Activated T-cell treated with anti-CD3 and anti-CD28 coated beads, Interleukin-2, amount 50 U/mL, for 4 hours (primary cell): ENCODE data around the gene MLANA. TPM values are rescaled to one million over a fixed set of nuclear protein-coding genes. Genes with fewer than 3 reads are reported as not detected.
"Not testable (repeated sequence)": the region's sequence is repeated elsewhere in the genome, so short reads cannot be mapped to it uniquely, and the experiment has no call there.

ENCODE experiments used
- ATAC-seq, 2 donors: fragments of 200-7000 bp; cut with Tn5 transposase; one replicate each; pipeline ENCODE4 v1.10.0; 2021
- DNase-seq: peaks from one replicate; pipeline ENCODE4 v3.0.0-alpha.2; 2020
- H3K27me3 Mint-ChIP-seq: one replicate; pipeline ENCODE4 v1.8.0; 2021; ENCODE audit warnings: low read depth, mixed read lengths
- H3K36me3 Mint-ChIP-seq: one replicate; pipeline ENCODE4 v1.8.0; 2022; ENCODE audit warnings: mixed read lengths; ENCODE audit not compliant: insufficient read depth
- H3K4me1 Mint-ChIP-seq: one replicate; pipeline ENCODE4 v1.8.0; 2021; ENCODE audit warnings: low read depth, mixed read lengths
- H3K4me3 Mint-ChIP-seq: one replicate; pipeline ENCODE4 v1.8.0; 2021; ENCODE audit warnings: mild to moderate bottlenecking, moderate library complexity, mixed read lengths
- H3K9me3 Mint-ChIP-seq: one replicate; pipeline ENCODE4 v1.8.0; 2021; ENCODE audit warnings: mixed read lengths
- total RNA-seq, 3 donors: library from RNA; stranded (reverse); gene quantifications; one replicate each; pipeline ENCODE4 v1.2.1, GENCODE V29; 2021

MLANA gene
- total RNA-seq, 3 donors from 2014 or later = not detected

DNA sequence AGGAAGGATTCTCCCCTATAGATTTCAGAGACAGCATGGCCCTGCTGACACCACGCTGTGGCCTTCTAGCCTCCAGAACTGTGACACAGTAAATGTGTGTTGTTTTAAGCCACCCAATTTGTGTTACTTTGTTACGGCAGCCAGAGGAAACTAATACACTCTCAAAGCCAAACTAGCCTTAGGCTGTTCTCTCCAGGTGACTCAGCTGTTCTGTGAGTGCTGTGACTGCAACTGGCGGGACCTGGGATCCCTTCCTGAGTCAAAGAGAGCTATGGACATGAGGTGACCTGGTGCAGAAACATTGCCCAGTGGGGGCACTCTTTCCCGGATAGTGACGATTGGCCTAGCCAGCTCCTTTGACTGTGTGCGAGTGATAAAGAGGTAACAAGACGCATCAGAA lies 14.0 kb upstream of the MLANA start:
- no peaks in the 10 kb centered on the region for H3K9me3 Mint-ChIP-seq
- ATAC-seq = no peak
- H3K27me3 Mint-ChIP-seq = no peaks in the 10 kb centered on the region
- H3K36me3 Mint-ChIP-seq = peaks cover 6% of the 10 kb centered on the region
- DNase-seq = no peak
- peaks cover 4% of the 10 kb centered on the region for H3K4me1 Mint-ChIP-seq
- H3K4me3 Mint-ChIP-seq = no peak overlapping the region

DNA sequence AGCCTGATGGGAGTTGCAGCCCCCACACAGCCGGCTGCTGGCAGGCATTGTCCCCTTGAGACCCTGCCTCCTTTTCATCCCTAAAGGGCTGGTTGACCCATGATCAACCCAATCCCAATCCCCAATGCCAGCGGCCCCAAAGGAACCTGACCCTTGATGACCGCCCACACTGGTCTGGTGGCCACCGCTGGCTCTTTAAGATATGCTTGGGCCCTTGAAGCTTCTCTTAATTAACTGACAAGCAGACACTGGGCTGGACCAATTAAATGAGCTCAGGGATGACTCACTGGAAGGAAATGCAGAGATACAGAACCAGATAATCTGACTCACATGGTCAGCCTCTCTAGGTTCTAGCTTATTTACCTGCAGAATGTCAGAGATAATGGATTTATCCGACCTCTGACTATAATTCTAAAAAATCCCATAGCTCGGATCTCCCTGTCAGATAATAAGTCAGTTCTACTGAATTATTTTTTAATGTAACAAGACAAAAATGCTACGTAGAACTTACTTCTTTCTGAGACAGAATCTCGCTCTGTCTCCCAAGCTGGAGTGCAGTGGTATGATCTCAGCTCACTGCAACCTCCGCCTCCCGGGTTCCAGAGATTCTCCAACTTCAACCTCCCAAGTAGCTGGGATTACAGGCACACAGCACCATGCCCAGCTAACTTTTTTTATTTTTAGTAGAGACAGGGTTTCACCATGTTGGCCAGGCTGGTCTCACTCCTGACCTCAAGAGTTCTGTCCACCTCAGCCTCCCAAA lies 11.1 kb upstream of the MLANA start:
- no peak overlapping the region for H3K4me3 Mint-ChIP-seq
- no peaks in the 10 kb centered on the region for H3K9me3 Mint-ChIP-seq
- DNase-seq (no peak), ATAC-seq (no peak)
- no peaks in the 10 kb centered on the region for H3K4me1 Mint-ChIP-seq
- no peaks in the 10 kb centered on the region for H3K27me3 Mint-ChIP-seq
- H3K36me3 Mint-ChIP-seq = no peaks in the 10 kb centered on the region

DNA sequence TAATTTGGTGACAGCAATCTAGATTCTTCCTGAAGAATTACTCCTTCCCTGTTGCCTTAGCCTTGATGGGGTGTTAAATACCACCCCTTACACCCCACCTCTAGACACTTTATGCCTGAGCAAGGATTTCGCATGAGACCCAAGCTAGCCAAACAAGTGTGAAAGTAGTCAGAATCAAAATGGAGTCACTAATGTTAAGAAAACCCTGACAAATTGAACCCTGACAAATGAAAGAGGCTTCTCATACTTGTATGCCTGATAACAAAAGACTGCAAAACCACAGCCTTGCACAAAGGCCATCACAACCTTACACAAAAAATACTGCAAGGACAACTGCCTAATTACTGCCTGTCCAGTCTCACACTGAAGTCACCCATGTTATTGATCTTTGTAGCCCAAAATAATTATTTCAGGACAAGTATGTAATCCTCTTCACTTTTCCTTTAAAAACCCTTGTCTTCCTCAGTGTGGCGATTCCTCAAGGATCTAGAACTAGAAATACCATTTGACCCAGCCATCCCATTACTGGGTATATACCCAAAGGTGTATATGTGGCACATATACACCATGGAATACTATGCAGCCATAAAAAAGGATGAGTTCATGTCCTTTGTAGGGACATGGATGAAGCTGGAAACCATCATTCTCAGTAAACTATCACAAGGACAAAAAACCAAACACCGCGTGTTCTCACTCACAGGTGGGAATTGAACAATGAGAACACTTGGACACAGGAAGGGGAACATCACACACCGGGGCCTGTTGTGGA lies 8.3 kb upstream of the MLANA start:
- not testable (repeated sequence) for H3K9me3 Mint-ChIP-seq, DNase-seq, H3K36me3 Mint-ChIP-seq, H3K27me3 Mint-ChIP-seq, H3K4me1 Mint-ChIP-seq, ATAC-seq, H3K4me3 Mint-ChIP-seq

DNA sequence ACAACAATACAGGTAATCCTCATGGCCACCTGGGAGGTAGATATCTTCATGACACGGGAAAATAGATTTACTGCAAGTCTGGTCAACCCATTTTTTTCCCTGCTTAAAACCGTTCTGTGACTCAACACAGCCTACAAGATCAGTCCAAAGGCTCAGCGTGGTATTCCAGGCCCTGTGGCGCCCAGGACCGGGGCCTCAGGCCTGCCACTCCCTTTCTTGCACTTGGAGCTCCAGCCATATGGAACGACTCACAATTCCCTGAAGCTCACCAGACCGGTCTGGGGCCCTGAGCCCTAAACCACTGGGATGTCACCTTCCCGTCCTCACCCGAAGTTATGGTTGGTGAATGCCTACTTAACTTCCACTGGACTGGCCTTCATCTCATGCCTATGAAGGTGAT lies 6.5 kb upstream of the MLANA start:
- Mint-ChIP-seq H3K36me3 (no peaks in the 10 kb centered on the region), H3K4me3 (no peak overlapping the region), H3K4me1 (peaks cover 4% of the 10 kb centered on the region), H3K9me3 (no peaks in the 10 kb centered on the region), H3K27me3 (no peaks in the 10 kb centered on the region)
- DNase-seq (no peak), ATAC-seq (no peak)

DNA sequence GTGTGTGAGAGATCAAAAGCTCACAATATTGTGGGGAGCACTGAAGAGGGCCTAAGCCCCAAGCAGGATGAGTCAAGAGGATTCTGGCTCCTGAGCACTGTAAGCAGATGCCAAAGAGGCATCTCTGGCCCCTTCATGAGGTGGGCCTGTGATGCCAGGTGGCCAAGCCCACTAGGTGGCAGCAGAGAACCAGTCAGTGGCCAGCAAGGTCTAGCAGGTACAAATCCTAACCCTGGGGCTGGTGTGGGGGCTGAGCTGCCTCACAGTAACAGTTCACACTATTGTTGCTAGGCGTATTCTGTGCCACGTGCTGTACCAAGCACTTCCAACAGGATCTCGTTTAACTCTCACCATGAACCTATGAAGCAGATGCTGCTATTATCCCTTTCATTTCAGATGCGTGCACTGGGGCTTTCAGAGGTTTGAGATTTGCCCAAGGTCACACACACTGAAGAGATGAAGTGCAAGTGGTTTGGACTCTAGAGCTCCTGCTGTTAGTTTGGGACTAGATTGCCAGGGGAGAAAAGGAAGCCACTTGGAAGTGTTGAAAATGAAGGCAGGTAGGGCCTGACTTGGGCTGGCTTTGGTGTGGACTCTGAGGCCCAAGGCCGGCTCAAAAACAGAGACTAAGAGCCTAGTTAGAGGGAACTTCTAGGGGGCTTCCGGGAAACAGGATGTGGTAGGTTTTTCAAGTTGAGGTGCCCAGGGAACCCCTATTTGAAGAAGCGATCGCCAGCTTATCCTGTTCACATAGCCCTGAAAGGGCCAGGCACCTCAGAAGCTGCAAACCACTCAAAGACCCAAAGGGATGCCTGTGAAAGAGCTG lies 4.4 kb upstream of the MLANA start:
- no peaks in the 10 kb centered on the region for H3K27me3 Mint-ChIP-seq
- ATAC-seq (peak; percentile 98 to 99), DNase-seq (peak; percentile 77)
- H3K36me3 Mint-ChIP-seq = no peaks in the 10 kb centered on the region
- peaks cover 4% of the 10 kb centered on the region for H3K4me1 Mint-ChIP-seq
- H3K4me3 Mint-ChIP-seq = no peak overlapping the region
- no peaks in the 10 kb centered on the region for H3K9me3 Mint-ChIP-seq

DNA sequence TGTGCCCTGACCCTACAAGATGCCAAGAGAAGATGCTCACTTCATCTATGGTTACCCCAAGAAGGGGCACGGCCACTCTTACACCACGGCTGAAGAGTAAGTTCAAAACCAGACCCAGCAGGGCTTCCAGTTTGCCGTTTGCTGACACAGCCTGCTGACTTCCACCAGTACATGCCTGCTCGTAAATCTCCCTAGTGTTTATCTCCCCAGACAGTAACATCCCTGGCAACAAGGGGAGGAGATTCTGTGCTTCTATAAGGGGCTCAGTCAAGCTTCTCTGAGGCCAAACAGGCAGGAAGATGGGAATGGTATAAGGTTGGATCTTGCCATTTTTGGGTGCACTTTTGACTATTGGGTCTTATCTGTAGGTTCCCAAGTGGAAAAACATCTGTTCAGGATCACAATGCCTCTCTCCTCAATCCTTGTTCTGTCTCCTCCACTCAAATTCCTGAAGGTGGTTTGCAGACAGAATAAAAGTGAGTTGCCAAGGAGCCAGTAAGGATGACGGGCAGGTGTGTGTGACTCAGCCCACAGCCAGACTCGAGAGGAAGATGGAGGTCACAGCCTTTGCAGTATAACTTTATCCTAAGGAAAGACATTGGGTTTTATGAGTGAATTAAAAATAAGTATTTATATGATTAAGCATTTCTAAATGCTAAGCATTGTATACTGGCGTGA lies 1.9 kb downstream of the MLANA start:
- no peak for DNase-seq
- ATAC-seq = no peak
- H3K4me3 Mint-ChIP-seq = no peak overlapping the region
- H3K4me1 Mint-ChIP-seq = no peaks in the 10 kb centered on the region
- peaks cover 5% of the 10 kb centered on the region for H3K36me3 Mint-ChIP-seq
- no peaks in the 10 kb centered on the region for H3K27me3 Mint-ChIP-seq
- no peaks in the 10 kb centered on the region for H3K9me3 Mint-ChIP-seq

DNA sequence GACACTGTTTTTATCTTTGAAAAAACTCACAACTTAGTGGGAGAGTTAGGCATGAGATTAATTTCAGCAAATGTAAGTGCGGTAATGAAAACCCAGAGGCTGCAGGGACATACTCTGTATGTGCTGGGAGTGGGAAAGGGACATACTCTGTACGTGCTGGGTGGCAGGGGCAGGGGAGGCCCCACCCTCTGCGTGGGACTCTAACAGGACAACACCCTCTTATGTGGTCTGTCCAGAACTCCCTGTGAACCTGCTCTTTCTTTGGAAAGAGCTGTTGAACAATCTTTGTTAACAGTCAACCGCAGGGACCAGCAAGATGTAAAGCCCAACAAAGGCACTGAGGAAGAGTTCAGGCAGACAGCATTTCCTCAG lies 2.4 kb downstream of the MLANA start:
- peaks cover 5% of the 10 kb centered on the region for H3K36me3 Mint-ChIP-seq
- ATAC-seq (no peak), DNase-seq (no peak)
- H3K9me3 Mint-ChIP-seq = no peaks in the 10 kb centered on the region
- no peaks in the 10 kb centered on the region for H3K27me3 Mint-ChIP-seq
- no peaks in the 10 kb centered on the region for H3K4me1 Mint-ChIP-seq
- H3K4me3 Mint-ChIP-seq = no peak overlapping the region

DNA sequence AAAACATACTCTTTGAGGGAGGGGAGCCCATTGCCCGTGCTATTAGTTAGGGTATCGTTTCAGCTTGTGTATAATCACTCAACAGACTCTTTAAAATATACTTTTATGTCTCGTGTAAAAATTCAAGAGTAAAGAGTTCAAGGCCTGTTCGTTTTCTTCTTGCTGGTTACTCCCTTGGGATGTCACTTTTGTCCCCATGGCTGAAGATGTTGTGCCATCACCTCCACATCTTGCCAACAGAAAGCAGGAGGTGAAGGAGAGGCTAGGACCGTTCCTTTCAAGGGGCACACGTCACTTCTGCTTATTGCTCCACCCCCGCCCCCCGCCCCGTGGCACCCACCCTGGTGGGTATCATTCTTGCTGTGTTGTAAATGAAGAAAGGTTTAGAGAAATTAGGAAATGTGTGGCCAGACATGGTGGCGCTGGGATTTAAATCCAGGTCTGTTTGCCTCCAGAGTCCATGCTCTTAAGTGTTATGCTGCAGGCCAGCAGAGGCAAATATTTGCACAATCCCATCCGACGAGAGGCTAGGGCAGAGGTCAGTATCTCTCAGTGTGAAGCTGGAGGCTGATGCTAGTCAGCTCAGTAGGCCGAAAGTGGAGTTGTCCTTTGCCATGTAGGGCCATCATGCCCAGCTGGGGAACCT lies 3.0 kb downstream of the MLANA start:
- H3K36me3 Mint-ChIP-seq = peaks cover 9% of the 10 kb centered on the region
- no peaks in the 10 kb centered on the region for H3K27me3 Mint-ChIP-seq
- DNase-seq (no peak), ATAC-seq (no peak)
- no peaks in the 10 kb centered on the region for H3K4me1 Mint-ChIP-seq
- H3K4me3 Mint-ChIP-seq = no peak overlapping the region
- no peaks in the 10 kb centered on the region for H3K9me3 Mint-ChIP-seq

DNA sequence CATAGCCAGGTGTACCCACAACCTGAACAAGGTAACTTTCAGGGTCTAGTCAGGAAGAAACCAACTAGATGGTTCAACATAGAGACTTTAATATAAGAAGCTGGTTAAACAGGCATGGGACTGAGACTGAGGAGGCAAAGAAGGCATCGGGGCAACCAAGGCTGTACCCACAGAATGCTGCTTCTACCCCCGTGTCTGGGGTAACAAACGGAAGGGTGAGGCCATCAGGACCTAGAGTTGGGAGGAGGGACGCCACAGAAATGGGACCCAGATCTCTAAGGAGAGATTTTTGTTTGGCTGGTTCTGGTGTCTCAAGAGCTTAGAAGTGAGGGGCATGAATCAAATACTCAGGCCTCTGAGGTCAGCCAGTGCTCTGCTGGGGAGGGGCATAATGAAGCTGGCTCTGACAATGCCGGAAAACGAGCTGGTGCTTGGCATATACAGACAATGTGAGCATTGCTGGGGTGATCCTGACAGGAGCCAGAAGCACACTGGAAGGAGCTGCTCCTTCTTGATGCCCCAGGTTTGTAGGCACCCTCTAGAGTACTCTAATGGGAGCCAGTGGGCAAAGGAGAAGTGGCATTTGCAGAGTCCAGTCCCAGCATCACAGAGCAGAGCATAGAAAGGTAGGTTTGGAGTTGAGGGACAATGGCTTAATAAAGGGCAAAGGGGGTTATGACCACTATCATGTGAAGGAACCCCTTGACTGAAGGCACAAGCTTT lies 3.7 kb downstream of the MLANA start:
- ATAC-seq = no peak
- Mint-ChIP-seq H3K4me3 (no peak overlapping the region), H3K4me1 (no peaks in the 10 kb centered on the region), H3K27me3 (no peaks in the 10 kb centered on the region), H3K36me3 (peaks cover 12% of the 10 kb centered on the region), H3K9me3 (no peaks in the 10 kb centered on the region)
- DNase-seq = no peak

DNA sequence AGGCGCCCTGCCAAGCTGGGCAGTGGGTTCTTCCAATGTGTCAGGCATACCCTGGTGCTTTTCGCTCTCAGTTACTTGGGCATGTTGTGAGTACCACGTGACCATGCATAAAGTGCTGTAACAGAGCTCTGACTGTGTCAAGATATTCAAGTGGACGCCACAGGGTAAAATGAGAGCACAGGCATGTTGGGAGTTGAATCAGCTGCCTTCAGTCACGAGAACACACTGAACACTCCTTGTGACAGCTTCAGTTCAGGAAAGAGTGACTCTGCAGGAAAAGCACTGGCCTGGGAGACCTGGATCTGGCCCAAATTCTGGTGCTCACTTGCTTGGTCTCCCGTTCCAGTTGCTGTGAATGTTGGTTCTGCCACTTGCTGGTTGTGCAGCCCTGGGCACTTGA lies 5.1 kb downstream of the MLANA start:
- ATAC-seq (no peak), DNase-seq (no peak)
- no peaks in the 10 kb centered on the region for H3K9me3 Mint-ChIP-seq
- peaks cover 12% of the 10 kb centered on the region for H3K36me3 Mint-ChIP-seq
- H3K27me3 Mint-ChIP-seq = no peaks in the 10 kb centered on the region
- H3K4me3 Mint-ChIP-seq = no peak overlapping the region
- H3K4me1 Mint-ChIP-seq = no peaks in the 10 kb centered on the region

DNA sequence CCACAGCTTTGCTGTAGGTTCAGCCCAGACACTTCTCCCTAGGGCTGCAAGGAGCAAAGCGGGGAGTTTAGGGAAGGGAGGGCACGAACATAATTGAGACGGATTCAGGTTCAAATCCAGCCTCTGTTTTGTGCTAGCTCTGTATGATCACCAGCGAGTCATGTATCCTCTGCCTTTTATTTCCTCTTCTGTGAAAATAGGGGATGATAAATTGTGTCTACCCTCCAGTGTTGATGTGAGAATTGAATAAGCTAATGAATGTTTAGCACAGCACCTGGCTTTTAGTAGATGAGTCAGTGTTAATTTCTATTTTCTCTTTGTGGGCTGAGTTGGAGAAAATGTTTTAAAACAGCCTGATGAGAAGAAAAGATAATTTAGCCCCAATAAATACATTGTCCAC lies 6.2 kb downstream of the MLANA start:
- Mint-ChIP-seq H3K4me1 (peaks cover 1% of the 10 kb centered on the region), H3K36me3 (peaks cover 12% of the 10 kb centered on the region), H3K27me3 (no peaks in the 10 kb centered on the region), H3K9me3 (no peaks in the 10 kb centered on the region), H3K4me3 (no peak overlapping the region)
- ATAC-seq (no peak), DNase-seq (no peak)

DNA sequence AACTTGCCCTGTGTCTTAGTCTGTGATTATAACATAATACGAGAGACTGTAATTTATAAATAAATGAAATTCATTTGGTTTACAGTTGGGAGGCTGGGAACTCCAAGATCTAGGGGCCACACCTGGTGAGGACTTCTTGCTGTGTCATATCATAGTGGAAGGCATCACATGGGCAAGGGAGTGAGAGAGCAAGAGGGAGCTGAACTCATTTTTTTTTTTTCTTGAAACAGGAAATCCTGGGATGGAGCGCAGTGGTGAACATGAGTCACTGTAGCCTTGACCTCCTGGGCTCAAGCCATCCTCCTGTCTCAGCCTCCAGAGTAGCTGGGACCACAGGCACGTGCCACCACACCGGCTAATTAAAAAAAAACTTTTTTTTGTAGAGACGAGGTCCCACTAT lies 7.2 kb downstream of the MLANA start:
- DNase-seq (no peak), ATAC-seq (no peak)
- Mint-ChIP-seq H3K4me3 (no peak overlapping the region), H3K4me1 (peaks cover 1% of the 10 kb centered on the region), H3K36me3 (peaks cover 12% of the 10 kb centered on the region), H3K27me3 (no peaks in the 10 kb centered on the region), H3K9me3 (no peaks in the 10 kb centered on the region)

DNA sequence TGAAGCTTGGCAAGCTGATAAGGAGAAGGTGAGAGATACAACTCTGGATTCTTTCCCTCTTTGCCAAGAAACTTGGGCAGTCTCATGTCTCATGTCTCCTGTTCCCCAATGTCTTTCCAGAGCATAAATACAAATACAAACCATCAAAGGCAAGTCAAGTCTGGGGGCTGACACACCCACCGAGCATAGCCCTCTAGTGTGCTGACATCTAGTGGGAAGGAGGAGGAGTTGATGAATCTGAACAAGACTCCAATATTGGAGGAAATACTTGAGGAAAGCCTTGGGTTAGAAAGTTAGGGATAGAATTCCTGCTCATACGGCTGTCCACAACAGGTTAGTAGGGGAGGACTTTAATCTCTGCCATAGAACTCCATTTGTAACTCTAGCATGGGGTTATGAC lies 8.6 kb downstream of the MLANA start:
- H3K9me3 Mint-ChIP-seq = no peaks in the 10 kb centered on the region
- no peak for DNase-seq

More for the DNA sequence above, 8.6 kb downstream of the MLANA start:
- Mint-ChIP-seq H3K4me1 (peaks cover 1% of the 10 kb centered on the region), H3K36me3 (peaks cover 13% of the 10 kb centered on the region), H3K27me3 (no peaks in the 10 kb centered on the region), H3K4me3 (no peak overlapping the region)
- ATAC-seq = no peak
